HTR-8/SVneo (cell line): Measurements from ENCODE around the gene COL23A1.

Experiments used
- DNase-seq: peaks from one replicate; pipeline ENCODE4 v3.0.0; 2011; ENCODE audit warnings: low spot score, mixed read lengths; ENCODE audit not compliant: insufficient read length
- FAIRE-seq: peaks from 2 replicates; lab custom pipeline; 2011; peaks lifted over from hg19 to GRCh38; lab: Jason Lieb, UNC

Gene COL23A1

GRCh38 chr5:178286226-178287090 lies 303.7 kb downstream of the COL23A1 start:
- DNase-seq, result no peak
- FAIRE-seq, result no peak

- FAIRE-seq (no peak), DNase-seq (no peak)
These were observed 304.6 kb downstream of the COL23A1 start for GRCh38 chr5:178285399-178286225.

GRCh38 chr5:178284996-178285395 lies 305.2 kb downstream of the COL23A1 start:
- no peak for DNase-seq
- FAIRE-seq, result no peak

GRCh38 chr5:178284093-178284675 lies 306.0 kb downstream of the COL23A1 start:
- FAIRE-seq, result no peak

GRCh38 chr5:178283520-178283919 lies 306.7 kb downstream of the COL23A1 start:
- DNase-seq (no peak), FAIRE-seq (no peak)

More at GRCh38 chr5:178284093-178284675, 306.0 kb downstream of the COL23A1 start:
- DNase-seq, result no peak

- FAIRE-seq (no peak), DNase-seq (no peak)
These were observed 307.8 kb downstream of the COL23A1 start for GRCh38 chr5:178282391-178282790.

- no peak for FAIRE-seq
- DNase-seq, result no peak
These were observed 308.9 kb downstream of the COL23A1 start for GRCh38 chr5:178281331-178281730.

GRCh38 chr5:178280631-178281030 lies 309.6 kb downstream of the COL23A1 start:
- DNase-seq (no peak), FAIRE-seq (no peak)

GRCh38 chr5:178279723-178280438 lies 310.3 kb downstream of the COL23A1 start:
- FAIRE-seq (peak; percentile 67), DNase-seq (peak; percentile 92)

GRCh38 chr5:178279026-178279722 lies 311.0 kb downstream of the COL23A1 start:
- FAIRE-seq, result no peak
- no peak for DNase-seq

GRCh38 chr5:178278358-178279023 lies 311.7 kb downstream of the COL23A1 start:
- DNase-seq (no peak), FAIRE-seq (no peak)

- FAIRE-seq (no peak), DNase-seq (no peak)
These were observed 312.3 kb downstream of the COL23A1 start for GRCh38 chr5:178277866-178278265.

- DNase-seq (no peak), FAIRE-seq (no peak)
These were observed 312.8 kb downstream of the COL23A1 start for GRCh38 chr5:178277346-178277745.

GRCh38 chr5:178274781-178275537 lies 315.2 kb downstream of the COL23A1 start:
- no peak for FAIRE-seq
- DNase-seq, result no peak

- FAIRE-seq, result no peak
These were observed 316.3 kb downstream of the COL23A1 start for GRCh38 chr5:178273665-178274541.

GRCh38 chr5:178273041-178273440 lies 317.2 kb downstream of the COL23A1 start:
- DNase-seq, result no peak

More at GRCh38 chr5:178273665-178274541, 316.3 kb downstream of the COL23A1 start:
- no peak for DNase-seq

GRCh38 chr5:178272591-178272990 lies 317.6 kb downstream of the COL23A1 start:
- FAIRE-seq, result no peak
- no peak for DNase-seq

More at GRCh38 chr5:178273041-178273440, 317.2 kb downstream of the COL23A1 start:
- FAIRE-seq, result no peak
